ENCODE data around the gene FPR2.

DNA sequence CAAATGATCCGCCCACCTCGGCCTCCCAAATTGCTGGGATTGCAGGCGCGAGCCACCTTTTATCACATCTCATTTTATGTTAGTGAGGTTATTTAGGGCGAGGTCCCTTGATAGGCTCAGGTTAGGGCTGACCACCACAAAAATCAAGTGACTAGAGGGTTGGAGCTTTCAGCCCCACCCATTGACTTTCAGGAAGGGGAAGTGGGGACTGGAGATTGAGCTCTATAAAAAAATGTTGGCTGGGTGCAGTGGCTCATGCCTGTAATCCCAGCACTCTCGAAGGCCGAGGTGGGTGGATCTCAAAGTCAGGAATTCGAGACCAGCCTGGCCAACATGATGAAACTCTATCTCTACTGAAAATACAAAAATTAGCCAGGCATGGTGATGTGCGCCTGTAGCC lies 54.1 kb downstream of the FPR2 start:
- TF ChIP-seq GATA2 (IDR thresholded peaks at IDR 0.05; ENCODE audit: low read depth, low read length) (no peak), GATA3 (IDR thresholded peaks at IDR 0.05; ENCODE audit: low read depth, low read length) (no peak)

Data from SH-SY5Y (cell line).